Stimulated activated CD8-positive, alpha-beta memory T cell treated with anti-CD3 and anti-CD28 coated beads, Interleukin-15, amount 100 ng/mL, for 48 hours (primary cell): Measurements from ENCODE around the gene LTF.
"Not testable (repeated sequence)": the region's sequence is repeated elsewhere in the genome, so short reads cannot be mapped to it uniquely, and the experiment has no call there.

Experiments used
- DNase-seq, 2 donors: peaks; one replicate each; pipeline ENCODE4 v3.0.0-alpha.2; 2020; ENCODE audit warnings: low read depth in 2 of 2

Gene LTF

GRCh38 chr3:46442576-46443530 lies 21.9 kb downstream of the LTF start:
- peak in 1 of 2 donors; percentile 19 for DNase-seq

GRCh38 chr3:46440531-46441294 lies 24.0 kb downstream of the LTF start:
- DNase-seq = peak; percentile 7 to 26

- DNase-seq = no peak
These were observed 25.9 kb downstream of the LTF start for GRCh38 chr3:46438831-46439230.

- DNase-seq = no peak
These were observed 29.5 kb downstream of the LTF start for GRCh38 chr3:46435081-46435726.

- DNase-seq = no peak
These were observed 30.9 kb downstream of the LTF start for GRCh38 chr3:46433841-46434240.

- DNase-seq = not testable (repeated sequence)
These were observed 31.6 kb downstream of the LTF start for GRCh38 chr3:46433118-46433517.

- not testable (repeated sequence) for DNase-seq
These were observed 32.8 kb downstream of the LTF start for GRCh38 chr3:46431905-46432304.

GRCh38 chr3:46430879-46431278 lies 33.8 kb downstream of the LTF start:
- not testable (repeated sequence) for DNase-seq

- no peak for DNase-seq
These were observed 35.0 kb downstream of the LTF start for GRCh38 chr3:46429671-46430070.

- DNase-seq = no peak
These were observed 35.5 kb downstream of the LTF start for GRCh38 chr3:46429250-46429649.

GRCh38 chr3:46427916-46428833 lies 36.5 kb downstream of the LTF start:
- DNase-seq = no peak

GRCh38 chr3:46427404-46427803 lies 37.3 kb downstream of the LTF start:
- not testable (repeated sequence) for DNase-seq

GRCh38 chr3:46426476-46426875 lies 38.2 kb downstream of the LTF start:
- not testable (repeated sequence) for DNase-seq

- DNase-seq = no peak
These were observed 41.1 kb downstream of the LTF start for GRCh38 chr3:46423588-46423987.

- no peak for DNase-seq
These were observed 42.1 kb downstream of the LTF start for GRCh38 chr3:46422617-46423016.

- no peak for DNase-seq
These were observed 43.8 kb downstream of the LTF start for GRCh38 chr3:46420931-46421330.

- DNase-seq = no peak
These were observed 44.9 kb downstream of the LTF start for GRCh38 chr3:46419816-46420215.

GRCh38 chr3:46417841-46418611 lies 46.7 kb downstream of the LTF start:
- DNase-seq = no peak

- no peak for DNase-seq
These were observed 47.7 kb downstream of the LTF start for GRCh38 chr3:46416811-46417510.
